ENCODE results near the gene PEX5L.

- TF ChIP-seq CTCF (IDR thresholded peaks at IDR 0.05) = no peak
- TF ChIP-seq USF2 (CRISPR knock-in tag; IDR thresholded peaks at IDR 0.05) = no peak
- no peak for TF ChIP-seq USF1 (CRISPR knock-in tag; IDR thresholded peaks at IDR 0.05)
Observed at GRCh38 chr3:180026997-180027396, 9.7 kb downstream of the PEX5L start.

Measured in WTC11 (cell line).